ENCODE results near the gene ATXN7L2. TPM values are rescaled to one million over a fixed set of nuclear protein-coding genes. Genes with fewer than 3 reads are reported as not detected.

The ATXN7L2 gene
- total and polyA plus RNA-seq, 2 of the 8 experiments (the other 6 are each of a cell fraction or from before 2014, with no cell fraction given) = 8.1 to 9.3 TPM

DNA sequence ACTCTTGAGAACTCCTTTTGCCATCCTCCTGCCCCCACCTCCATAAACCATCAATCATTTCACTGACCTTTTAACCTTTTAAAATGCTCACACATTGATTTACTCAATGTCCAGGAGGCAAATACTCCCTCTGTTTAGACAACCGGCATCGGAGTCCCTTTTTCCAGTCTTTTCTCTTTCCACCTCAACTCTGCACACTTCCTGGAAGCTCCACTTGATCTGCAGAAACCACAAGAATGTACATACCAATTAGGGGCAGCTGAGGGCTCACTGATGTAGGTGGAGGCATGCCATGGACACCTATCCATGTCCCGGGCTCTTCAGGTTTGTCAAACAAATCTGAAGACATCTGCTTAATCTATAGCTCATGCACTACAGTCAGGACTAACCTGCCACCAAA is 31.1 kb downstream of the ATXN7L2 start:
- no peak overlapping the region for H2BK12ac ChIP-seq (ENCODE audit: low read depth, low read length)
- H3K27ac ChIP-seq (ENCODE audit: low read depth, low read length) = no peak overlapping the region
- no peak overlapping the region for H2BK15ac ChIP-seq (ENCODE audit: low read length)
- no peak overlapping the region for H3K4ac ChIP-seq (replicated peaks; ENCODE audit: insufficient read length, low read depth, low read length)
- FAIRE-seq (no peak), DNase-seq (ENCODE audit: low read depth in 1 of 2, low spot score in 2 of 2) (no peak)
- POLR2A ChIA-PET (ENCODE audit: partially characterized antibody) = no interaction called here
- H3K18ac ChIP-seq (ENCODE audit: extremely low read depth, low read length) = no peak overlapping the region
- H4K91ac ChIP-seq (replicated peaks; ENCODE audit: insufficient read length, low read length) = no peak overlapping the region
- peaks cover 0 to 5% (median 3%) of the 10 kb centered on the region in 4 experiments; a peak in 1 of 7 replicates for H3K4me1 ChIP-seq (replicated peaks in 1 of 4; ENCODE audit: control insufficient read depth in 3 of 4, insufficient read depth in 4 of 4, low read length in 3 of 4)
- H2AK5ac ChIP-seq (ENCODE audit: low read depth, low read length) = no peak overlapping the region
- H3K56ac ChIP-seq (replicated peaks; ENCODE audit: insufficient read length, low read depth, low read length) = no peak overlapping the region
- H3K27me3 ChIP-seq (replicated peaks in 1 of 4; ENCODE audit: control insufficient read depth in 3 of 4, extremely low read depth in 1 of 4, insufficient read depth in 3 of 4, low read length in 3 of 4) = peaks cover 0 to 15% (median 7%) of the 10 kb centered on the region in 4 experiments; a peak in 6 of 7 replicates
- no peak overlapping the region for H3K23ac ChIP-seq (ENCODE audit: insufficient read length)
- H3K23me2 ChIP-seq (ENCODE audit: low read depth, low read length) = peaks cover 6% of the 10 kb centered on the region
- no peaks in the 10 kb centered on the region for H3K79me1 ChIP-seq (ENCODE audit: low read depth, low read length)
- H2BK5ac ChIP-seq (ENCODE audit: low read depth, low read length) = no peak overlapping the region
- H3K4me3 ChIP-seq (ENCODE audit: extremely low read depth in 1 of 4, insufficient read depth in 2 of 4, low read depth in 3 of 4, low read length in 4 of 4) = no peak overlapping the region
- 95% methylated on average over 3 of the region's 3 CpGs; no CpG with 5 or more reads in 1 of the 2 experiments for WGBS, 2 experiments (ENCODE audit: extremely low coverage in 1 of 2, insufficient coverage in 1 of 2, insufficient read length in 1 of 2, insufficient replicate concordance in 2 of 2, low coverage in 1 of 2, low lambda C conversion rate in 2 of 2, missing lambda C conversion rate in 1 of 2)
- H4K5ac ChIP-seq (ENCODE audit: insufficient read length, low read depth, low read length) = no peak overlapping the region
- no peak overlapping the region for H2AFZ ChIP-seq (ENCODE audit: low read length)
- no peak overlapping the region for H2BK20ac ChIP-seq (ENCODE audit: low read length)
- no peak overlapping the region for H3K14ac ChIP-seq (ENCODE audit: insufficient read length)
- no peaks in the 10 kb centered on the region for H3K9me3 ChIP-seq (ENCODE audit: insufficient read depth in 2 of 2, low read depth in 1 of 2, low read length in 1 of 2)
- H3K9ac ChIP-seq (replicated peaks in 1 of 4; ENCODE audit: extremely low read depth in 1 of 4, low read depth in 3 of 4, low read length in 3 of 4) = no peak overlapping the region
- no peaks in the 10 kb centered on the region for H3K79me2 ChIP-seq (ENCODE audit: control insufficient read depth in 1 of 2, insufficient read depth in 2 of 2, low read length in 2 of 2)
- CTCF ChIA-PET (ENCODE audit: partially characterized antibody) = interaction anchor here (0.6 to 43.7 kb wide), 4 partner anchors 19 to 164 kb away, joined by 3 to 1755 read pairs (median 334); partner anchors contain the start of genes ATXN7L2, CYB561D1 and GPR61
- no peaks in the 10 kb centered on the region for H3K36me3 ChIP-seq (ENCODE audit: control insufficient read depth in 2 of 4, insufficient read depth in 4 of 4, low read length in 3 of 4)
- no peak overlapping the region for H4K8ac ChIP-seq (ENCODE audit: extremely low read depth, insufficient read depth, low read length)
- H4K20me1 ChIP-seq (replicated peaks in 1 of 2; ENCODE audit: control insufficient read depth in 1 of 2, insufficient read depth in 2 of 2, low read length in 2 of 2) = no peaks in the 10 kb centered on the region
- H2BK120ac ChIP-seq (replicated peaks; ENCODE audit: low read depth, low read length) = no peak overlapping the region
- no peak overlapping the region for H3K4me2 ChIP-seq (ENCODE audit: insufficient read depth in 1 of 2, low read depth in 2 of 2, low read length in 2 of 2)
- TF ChIP-seq SIRT6 (IDR thresholded peaks at IDR 0.05; ENCODE audit: low read length) = no peak
- TF ChIP-seq PHF8 (conservative IDR thresholded peaks at IDR 0.05; ENCODE audit: low read depth, low read length) = no peak
- no peak for TF ChIP-seq EGR1 (IDR thresholded peaks at IDR 0.05; ENCODE audit: borderline replicate concordance, low read depth, low read length)
